HL-60 (cell line): ENCODE data around the gene OR5M10.

Source experiments
- DNase-seq, 2 experiments: peaks; one replicate each; pipeline ENCODE4 v3.0.0-alpha.2; 2010 to 2020; ENCODE audit warnings: low read depth in 1 of 2, low spot score in 1 of 2
- H3K27ac ChIP-seq: fragments of 250-450 bp; sonication (Bioruptor Pico); replicated peaks from 2 replicates; pipeline ENCODE4 v1.5.1; 2020; ENCODE audit warnings: mild to moderate bottlenecking, moderate library complexity
- H3K27me3 ChIP-seq: fragments of 250-450 bp; sonication (Bioruptor Pico); 2 replicates; pipeline ENCODE4 v1.5.1; 2021; ENCODE audit warnings: mild to moderate bottlenecking, moderate library complexity; ENCODE audit not compliant: insufficient read depth, poor library complexity, severe bottlenecking
- H3K4me3 ChIP-seq: replicated peaks from 2 replicates; pipeline ENCODE4 v1.5.1; 2011; ENCODE audit warnings: mild to moderate bottlenecking, control low read depth, low read length; ENCODE audit not compliant: insufficient read depth
- CTCF ChIP-seq: IDR thresholded peaks from one replicate; pipeline ENCODE4 v1.5.1; 2011; ENCODE audit warnings: low read length, control low read depth, inconsistent platforms; ENCODE audit not compliant: insufficient read depth
- GABPA ChIP-seq: IDR thresholded peaks from 2 replicates; pipeline ENCODE4 v1.6.1; 2012; ENCODE audit warnings: low read depth
- POLR2AphosphoS5 ChIP-seq: IDR thresholded peaks from 2 replicates; pipeline ENCODE4 v1.6.1; 2012; ENCODE audit warnings: low read depth
- REST ChIP-seq: IDR thresholded peaks from 2 replicates; pipeline ENCODE4 v1.6.1; 2012; ENCODE audit warnings: low read depth; ENCODE audit not compliant: insufficient replicate concordance
- SPI1 ChIP-seq: IDR thresholded peaks from 2 replicates; pipeline ENCODE4 v1.6.1; 2012; ENCODE audit warnings: low read depth, mild to moderate bottlenecking, borderline replicate concordance
- long read RNA-seq: library from polyadenylated mRNA; unstranded; transcript quantifications from one replicate; pipeline ENCODE4 v2.0.0, GENCODE V29; 2020

OR5M10 gene
- long read RNA-seq = 0 reads

- no peak for TF ChIP-seq GABPA
- TF ChIP-seq REST = no peak
- no peak for TF ChIP-seq POLR2AphosphoS5
- no peak for TF ChIP-seq SPI1
- TF ChIP-seq CTCF = no peak
- Histone ChIP-seq H3K27ac (no peak within 1 kb of the TSS), H3K4me3 (no peak within 1 kb of the TSS), H3K27me3 (no peaks in the 10 kb centered on the region)
- no peak for DNase-seq
Measured at GRCh38 chr11:56577621-56578020, at the start of gene OR5M10. Gene OR5M10 (minus strand): TSS chr11:56577721. CDS start chr11:56577721, 0 bp downstream.

- Histone ChIP-seq H3K27ac (no peak overlapping the region), H3K27me3 (no peaks in the 10 kb centered on the region), H3K4me3 (no peak overlapping the region)
- no peak for TF ChIP-seq GABPA
- TF ChIP-seq REST = no peak
- TF ChIP-seq SPI1 = no peak
- TF ChIP-seq CTCF = no peak
- TF ChIP-seq POLR2AphosphoS5 = no peak
- DNase-seq = no peak
Measured at GRCh38 chr11:56625946-56626345, 48.4 kb upstream of the OR5M10 start.

- TF ChIP-seq GABPA (no peak), CTCF (peak; percentile 28), SPI1 (no peak), REST (no peak), POLR2AphosphoS5 (no peak)
- no peak overlapping the region for H3K4me3 ChIP-seq
- no peaks in the 10 kb centered on the region for H3K27me3 ChIP-seq
- peak in 1 of 2 experiments; percentile 19 for DNase-seq
- no peak overlapping the region for H3K27ac ChIP-seq
Measured at GRCh38 chr11:56624661-56625110, 47.2 kb upstream of the OR5M10 start.
